GM23338 (cell line): ENCODE data around the gene MTCL1. TPM values are rescaled to one million over a fixed set of nuclear protein-coding genes. Genes with fewer than 3 reads are reported as not detected.

Experiments
- ATAC-seq: fragments of 200-7000 bp; cut with Tn5 transposase; 3 replicates; pipeline ENCODE4 v1.9.1; 2020
- DNase-seq: peaks from one replicate; pipeline ENCODE4 v3.0.0-alpha.2; 2015; ENCODE audit warnings: low spot score
- H2AFZ ChIP-seq: fragments of 200-600 bp; sonication (generic); 2 replicates; pipeline ENCODE4 v1.8.0; 2016; ENCODE audit warnings: antibody characterized with exemption, mild to moderate bottlenecking, moderate library complexity
- H3F3A ChIP-seq: fragments of 200-600 bp; sonication (generic); replicated peaks from 2 replicates; pipeline ENCODE4 v1.8.0; 2017; ENCODE audit warnings: antibody characterized with exemption, mixed run types, low read depth
- H3K27ac ChIP-seq: fragments of 200-600 bp; sonication (generic); 2 replicates; pipeline ENCODE4 v1.6.1; 2016; ENCODE audit warnings: low read depth
- H3K27me3 ChIP-seq: fragments of 200-600 bp; sonication (generic); 2 replicates; pipeline ENCODE4 v1.8.0; 2016; ENCODE audit warnings: mild to moderate bottlenecking, mixed run types, moderate library complexity; ENCODE audit not compliant: insufficient read depth
- H3K36me3 ChIP-seq: fragments of 200-600 bp; sonication (generic); 2 replicates; pipeline ENCODE4 v1.8.0; 2016; ENCODE audit warnings: mild to moderate bottlenecking; ENCODE audit not compliant: insufficient read depth
- H3K4me1 ChIP-seq: fragments of 200-600 bp; sonication (generic); 2 replicates; pipeline ENCODE4 v1.8.0; 2016; ENCODE audit warnings: mild to moderate bottlenecking, moderate library complexity; ENCODE audit not compliant: insufficient read depth
- H3K4me2 ChIP-seq: fragments of 200-600 bp; sonication (generic); 2 replicates; pipeline ENCODE4 v1.7.1; 2017; ENCODE audit warnings: mixed run types
- H3K4me3 ChIP-seq: fragments of 200-600 bp; sonication (generic); 2 replicates; pipeline ENCODE4 v1.6.1; 2016; ENCODE audit warnings: mixed run types
- H3K79me2 ChIP-seq: fragments of 200-600 bp; sonication (generic); replicated peaks from 2 replicates; pipeline ENCODE4 v1.8.0; 2017; ENCODE audit warnings: mild to moderate bottlenecking; ENCODE audit not compliant: insufficient read depth
- H3K9me2 ChIP-seq: fragments of 200-600 bp; sonication (generic); 2 replicates; pipeline ENCODE4 v1.8.0; 2017; ENCODE audit not compliant: insufficient read depth
- H4K20me1 ChIP-seq: fragments of 200-600 bp; sonication (generic); replicated peaks from 2 replicates; pipeline ENCODE4 v1.8.0; 2017; ENCODE audit warnings: mild to moderate bottlenecking; ENCODE audit not compliant: insufficient read depth
- H3K27ac Mint-ChIP-seq: 2 replicates; pipeline ENCODE4 v1.8.0; 2020; ENCODE audit warnings: inconsistent platforms, mild to moderate bottlenecking, moderate library complexity, mixed read lengths
- H3K27me3 Mint-ChIP-seq: 3 replicates; pipeline ENCODE4 v1.8.0; 2022; ENCODE audit warnings: low read depth, mild to moderate bottlenecking, moderate library complexity, mixed read lengths, inconsistent platforms; ENCODE audit not compliant: insufficient read depth, poor library complexity
- H3K36me3 Mint-ChIP-seq: 3 replicates; pipeline ENCODE4 v1.8.0; 2021; ENCODE audit warnings: low read depth, mild to moderate bottlenecking, inconsistent platforms, moderate library complexity, mixed read lengths
- H3K4me1 Mint-ChIP-seq: 3 replicates; pipeline ENCODE4 v1.8.0; 2020; ENCODE audit warnings: mild to moderate bottlenecking, inconsistent platforms, mixed read lengths
- H3K4me3 Mint-ChIP-seq: 3 replicates; pipeline ENCODE4 v1.8.0; 2021; ENCODE audit warnings: moderate library complexity, mild to moderate bottlenecking, inconsistent platforms, mixed read lengths
- H3K9me3 Mint-ChIP-seq: 3 replicates; pipeline ENCODE4 v1.8.0; 2020; ENCODE audit warnings: moderate library complexity, mild to moderate bottlenecking, inconsistent platforms, mixed read lengths
- CREB1 ChIP-seq: fragments of 250-450 bp; sonication (Bioruptor Pico); IDR thresholded peaks from 2 replicates; pipeline ENCODE4 v1.5.0; 2020; ENCODE audit warnings: low read depth, mild to moderate bottlenecking, moderate library complexity
- EZH2 ChIP-seq: fragments of 200-600 bp; sonication (generic); IDR thresholded peaks from one replicate; pipeline ENCODE4 v1.8.0; 2017; ENCODE audit warnings: antibody characterized with exemption, mild to moderate bottlenecking, low read depth; ENCODE audit not compliant: unreplicated experiment
- EZH2phosphoT487 ChIP-seq: fragments of 200-600 bp; sonication (generic); IDR thresholded peaks from one replicate; pipeline ENCODE4 v1.8.1; 2018; ENCODE audit warnings: antibody characterized with exemption; ENCODE audit not compliant: unreplicated experiment
- JUNB ChIP-seq: IDR thresholded peaks from one replicate; pipeline ENCODE4 v1.6.1; 2016; ENCODE audit warnings: antibody characterized with exemption; ENCODE audit not compliant: unreplicated experiment
- NANOG ChIP-seq: IDR thresholded peaks from 2 replicates; pipeline ENCODE4 v1.6.1; 2016; ENCODE audit warnings: antibody characterized with exemption, borderline replicate concordance
- POLR2AphosphoS5 ChIP-seq: IDR thresholded peaks from 2 replicates; pipeline ENCODE4 v1.6.1; 2016; ENCODE audit warnings: antibody characterized with exemption, low read depth
- STAT1 ChIP-seq: IDR thresholded peaks from one replicate; pipeline ENCODE4 v1.6.1; 2016; ENCODE audit warnings: antibody characterized with exemption; ENCODE audit not compliant: unreplicated experiment
- ZNF114 ChIP-seq: fragments of 250-450 bp; sonication (Bioruptor Pico); IDR thresholded peaks from 2 replicates; pipeline ENCODE4 v1.5.0; 2020; ENCODE audit warnings: mild to moderate bottlenecking, moderate library complexity
- ZNF331 ChIP-seq: fragments of 250-450 bp; sonication (Bioruptor Pico); IDR thresholded peaks from 2 replicates; pipeline ENCODE4 v1.5.0; 2020; ENCODE audit warnings: low read depth, mild to moderate bottlenecking, moderate library complexity
- polyA plus RNA-seq: library from polyadenylated mRNA; unstranded; fragments of >200 nt; fragmentation: Nextera tagmentation; extraction: Ambion mirVana; gene quantifications from 2 replicates; pipeline ENCODE4 v1.2.1, GENCODE V29; 2016
- total RNA-seq: library from RNA; depleted of rRNA; stranded (reverse); fragments of >200 nt; shearing (Covaris generic); gene quantifications from 2 replicates; pipeline ENCODE4 v1.2.3, GENCODE V29; 2014
- TF ChIP-seq, protein P1 (sequence below): IDR thresholded peaks from 2 replicates; pipeline ENCODE4 v1.6.1; 2016; ENCODE audit warnings: antibody characterized with exemption
- TF ChIP-seq, protein P2 (sequence below): IDR thresholded peaks from one replicate; pipeline ENCODE4 v1.6.1; 2018; ENCODE audit warnings: antibody characterized with exemption; ENCODE audit not compliant: unreplicated experiment
- TF ChIP-seq, protein P3 (sequence below): fragments of 250-450 bp; sonication (Bioruptor Pico); IDR thresholded peaks from 2 replicates; pipeline ENCODE4 v1.5.0; 2020; ENCODE audit warnings: mild to moderate bottlenecking, moderate library complexity

Gene MTCL1
- total and polyA plus RNA-seq, 2 experiments from 2014 or later: 14.4 to 45.0 TPM

DNA sequence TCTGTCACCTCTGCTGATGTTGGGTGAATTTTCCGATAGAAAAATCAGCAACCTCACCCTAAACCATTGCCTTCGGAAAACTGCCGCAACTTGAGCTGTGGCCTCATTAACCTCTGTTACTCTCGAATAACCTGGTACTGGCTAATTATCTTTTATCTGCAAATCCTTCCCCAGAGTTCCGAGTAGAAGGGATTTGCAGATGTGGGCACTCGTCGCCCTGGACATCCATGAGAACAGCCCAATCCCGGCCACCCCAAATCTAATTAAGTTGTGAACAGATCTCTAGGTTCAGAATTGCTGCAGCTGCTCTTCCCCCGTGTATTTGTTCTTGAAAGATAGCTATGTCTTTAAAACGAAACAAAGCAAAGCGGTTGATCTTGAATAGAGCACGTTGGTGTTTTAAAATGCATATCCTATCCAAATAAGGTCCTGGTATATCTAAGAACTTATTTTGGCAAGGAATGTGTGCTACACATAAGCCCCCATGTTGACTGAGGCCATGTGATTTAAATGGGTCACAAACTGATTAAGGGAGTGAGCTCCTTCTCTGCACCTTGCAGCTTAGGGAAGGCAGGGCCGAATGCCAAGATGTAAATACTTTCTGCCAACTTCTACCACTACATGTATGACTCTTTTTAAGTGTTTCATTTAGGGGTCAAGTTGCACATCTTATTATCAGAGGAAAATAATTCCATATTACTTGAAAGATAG is 88.2 kb downstream of the MTCL1 start:
- peak overlapping the region; percentile 69 for H3K27ac Mint-ChIP-seq

More for the DNA sequence above, 88.2 kb downstream of the MTCL1 start:
- no peaks in the 10 kb centered on the region for H3K27me3 ChIP-seq
- peak overlapping the region; percentile 57; the same call in 1 of the 2 replicates for H3K4me2 ChIP-seq
- no peak for TF ChIP-seq ZNF114 (CRISPR knock-in tag)
- TF ChIP-seq, protein P1, sequence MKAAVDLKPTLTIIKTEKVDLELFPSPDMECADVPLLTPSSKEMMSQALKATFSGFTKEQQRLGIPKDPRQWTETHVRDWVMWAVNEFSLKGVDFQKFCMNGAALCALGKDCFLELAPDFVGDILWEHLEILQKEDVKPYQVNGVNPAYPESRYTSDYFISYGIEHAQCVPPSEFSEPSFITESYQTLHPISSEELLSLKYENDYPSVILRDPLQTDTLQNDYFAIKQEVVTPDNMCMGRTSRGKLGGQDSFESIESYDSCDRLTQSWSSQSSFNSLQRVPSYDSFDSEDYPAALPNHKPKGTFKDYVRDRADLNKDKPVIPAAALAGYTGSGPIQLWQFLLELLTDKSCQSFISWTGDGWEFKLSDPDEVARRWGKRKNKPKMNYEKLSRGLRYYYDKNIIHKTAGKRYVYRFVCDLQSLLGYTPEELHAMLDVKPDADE: no peak
- TF ChIP-seq NANOG: no peak
- TF ChIP-seq, protein P2, sequence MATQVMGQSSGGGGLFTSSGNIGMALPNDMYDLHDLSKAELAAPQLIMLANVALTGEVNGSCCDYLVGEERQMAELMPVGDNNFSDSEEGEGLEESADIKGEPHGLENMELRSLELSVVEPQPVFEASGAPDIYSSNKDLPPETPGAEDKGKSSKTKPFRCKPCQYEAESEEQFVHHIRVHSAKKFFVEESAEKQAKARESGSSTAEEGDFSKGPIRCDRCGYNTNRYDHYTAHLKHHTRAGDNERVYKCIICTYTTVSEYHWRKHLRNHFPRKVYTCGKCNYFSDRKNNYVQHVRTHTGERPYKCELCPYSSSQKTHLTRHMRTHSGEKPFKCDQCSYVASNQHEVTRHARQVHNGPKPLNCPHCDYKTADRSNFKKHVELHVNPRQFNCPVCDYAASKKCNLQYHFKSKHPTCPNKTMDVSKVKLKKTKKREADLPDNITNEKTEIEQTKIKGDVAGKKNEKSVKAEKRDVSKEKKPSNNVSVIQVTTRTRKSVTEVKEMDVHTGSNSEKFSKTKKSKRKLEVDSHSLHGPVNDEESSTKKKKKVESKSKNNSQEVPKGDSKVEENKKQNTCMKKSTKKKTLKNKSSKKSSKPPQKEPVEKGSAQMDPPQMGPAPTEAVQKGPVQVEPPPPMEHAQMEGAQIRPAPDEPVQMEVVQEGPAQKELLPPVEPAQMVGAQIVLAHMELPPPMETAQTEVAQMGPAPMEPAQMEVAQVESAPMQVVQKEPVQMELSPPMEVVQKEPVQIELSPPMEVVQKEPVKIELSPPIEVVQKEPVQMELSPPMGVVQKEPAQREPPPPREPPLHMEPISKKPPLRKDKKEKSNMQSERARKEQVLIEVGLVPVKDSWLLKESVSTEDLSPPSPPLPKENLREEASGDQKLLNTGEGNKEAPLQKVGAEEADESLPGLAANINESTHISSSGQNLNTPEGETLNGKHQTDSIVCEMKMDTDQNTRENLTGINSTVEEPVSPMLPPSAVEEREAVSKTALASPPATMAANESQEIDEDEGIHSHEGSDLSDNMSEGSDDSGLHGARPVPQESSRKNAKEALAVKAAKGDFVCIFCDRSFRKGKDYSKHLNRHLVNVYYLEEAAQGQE: no peak
- TF ChIP-seq CREB1 (CRISPR knock-in tag): no peak
- no peak for TF ChIP-seq ZNF331 (CRISPR knock-in tag)
- TF ChIP-seq EZH2: no peak
- no peak for TF ChIP-seq EZH2phosphoT487
- TF ChIP-seq, protein P3, sequence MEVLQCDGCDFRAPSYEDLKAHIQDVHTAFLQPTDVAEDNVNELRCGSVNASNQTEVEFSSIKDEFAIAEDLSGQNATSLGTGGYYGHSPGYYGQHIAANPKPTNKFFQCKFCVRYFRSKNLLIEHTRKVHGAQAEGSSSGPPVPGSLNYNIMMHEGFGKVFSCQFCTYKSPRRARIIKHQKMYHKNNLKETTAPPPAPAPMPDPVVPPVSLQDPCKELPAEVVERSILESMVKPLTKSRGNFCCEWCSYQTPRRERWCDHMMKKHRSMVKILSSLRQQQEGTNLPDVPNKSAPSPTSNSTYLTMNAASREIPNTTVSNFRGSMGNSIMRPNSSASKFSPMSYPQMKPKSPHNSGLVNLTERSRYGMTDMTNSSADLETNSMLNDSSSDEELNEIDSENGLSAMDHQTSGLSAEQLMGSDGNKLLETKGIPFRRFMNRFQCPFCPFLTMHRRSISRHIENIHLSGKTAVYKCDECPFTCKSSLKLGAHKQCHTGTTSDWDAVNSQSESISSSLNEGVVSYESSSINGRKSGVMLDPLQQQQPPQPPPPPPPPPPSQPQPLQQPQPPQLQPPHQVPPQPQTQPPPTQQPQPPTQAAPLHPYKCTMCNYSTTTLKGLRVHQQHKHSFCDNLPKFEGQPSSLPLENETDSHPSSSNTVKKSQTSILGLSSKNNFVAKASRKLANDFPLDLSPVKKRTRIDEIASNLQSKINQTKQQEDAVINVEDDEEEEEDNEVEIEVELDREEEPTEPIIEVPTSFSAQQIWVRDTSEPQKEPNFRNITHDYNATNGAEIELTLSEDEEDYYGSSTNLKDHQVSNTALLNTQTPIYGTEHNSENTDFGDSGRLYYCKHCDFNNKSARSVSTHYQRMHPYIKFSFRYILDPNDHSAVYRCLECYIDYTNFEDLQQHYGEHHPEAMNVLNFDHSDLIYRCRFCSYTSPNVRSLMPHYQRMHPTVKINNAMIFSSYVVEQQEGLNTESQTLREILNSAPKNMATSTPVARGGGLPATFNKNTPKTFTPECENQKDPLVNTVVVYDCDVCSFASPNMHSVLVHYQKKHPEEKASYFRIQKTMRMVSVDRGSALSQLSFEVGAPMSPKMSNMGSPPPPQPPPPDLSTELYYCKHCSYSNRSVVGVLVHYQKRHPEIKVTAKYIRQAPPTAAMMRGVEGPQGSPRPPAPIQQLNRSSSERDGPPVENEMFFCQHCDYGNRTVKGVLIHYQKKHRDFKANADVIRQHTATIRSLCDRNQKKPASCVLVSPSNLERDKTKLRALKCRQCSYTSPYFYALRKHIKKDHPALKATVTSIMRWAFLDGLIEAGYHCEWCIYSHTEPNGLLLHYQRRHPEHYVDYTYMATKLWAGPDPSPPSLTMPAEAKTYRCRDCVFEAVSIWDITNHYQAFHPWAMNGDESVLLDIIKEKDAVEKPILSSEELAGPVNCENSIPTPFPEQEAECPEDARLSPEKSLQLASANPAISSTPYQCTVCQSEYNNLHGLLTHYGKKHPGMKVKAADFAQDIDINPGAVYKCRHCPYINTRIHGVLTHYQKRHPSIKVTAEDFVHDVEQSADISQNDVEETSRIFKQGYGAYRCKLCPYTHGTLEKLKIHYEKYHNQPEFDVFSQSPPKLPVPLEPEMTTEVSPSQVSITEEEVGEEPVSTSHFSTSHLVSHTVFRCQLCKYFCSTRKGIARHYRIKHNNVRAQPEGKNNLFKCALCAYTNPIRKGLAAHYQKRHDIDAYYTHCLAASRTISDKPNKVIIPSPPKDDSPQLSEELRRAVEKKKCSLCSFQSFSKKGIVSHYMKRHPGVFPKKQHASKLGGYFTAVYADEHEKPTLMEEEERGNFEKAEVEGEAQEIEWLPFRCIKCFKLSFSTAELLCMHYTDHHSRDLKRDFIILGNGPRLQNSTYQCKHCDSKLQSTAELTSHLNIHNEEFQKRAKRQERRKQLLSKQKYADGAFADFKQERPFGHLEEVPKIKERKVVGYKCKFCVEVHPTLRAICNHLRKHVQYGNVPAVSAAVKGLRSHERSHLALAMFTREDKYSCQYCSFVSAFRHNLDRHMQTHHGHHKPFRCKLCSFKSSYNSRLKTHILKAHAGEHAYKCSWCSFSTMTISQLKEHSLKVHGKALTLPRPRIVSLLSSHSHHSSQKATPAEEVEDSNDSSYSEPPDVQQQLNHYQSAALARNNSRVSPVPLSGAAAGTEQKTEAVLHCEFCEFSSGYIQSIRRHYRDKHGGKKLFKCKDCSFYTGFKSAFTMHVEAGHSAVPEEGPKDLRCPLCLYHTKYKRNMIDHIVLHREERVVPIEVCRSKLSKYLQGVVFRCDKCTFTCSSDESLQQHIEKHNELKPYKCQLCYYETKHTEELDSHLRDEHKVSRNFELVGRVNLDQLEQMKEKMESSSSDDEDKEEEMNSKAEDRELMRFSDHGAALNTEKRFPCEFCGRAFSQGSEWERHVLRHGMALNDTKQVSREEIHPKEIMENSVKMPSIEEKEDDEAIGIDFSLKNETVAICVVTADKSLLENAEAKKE (CRISPR knock-in tag): no peak
- TF ChIP-seq STAT1: no peak
- TF ChIP-seq JUNB: no peak
- no peak for TF ChIP-seq POLR2AphosphoS5
- Mint-ChIP-seq H3K9me3 (no peaks in the 10 kb centered on the region), H3K36me3 (peaks cover 14% of the 10 kb centered on the region; the same call in 1 of the 3 replicates), H3K27me3 (peaks cover 9% of the 10 kb centered on the region), H3K4me3 (no peak overlapping the region), H3K4me1 (peaks cover 67% of the 10 kb centered on the region)
- H3F3A ChIP-seq: no peaks in the 10 kb centered on the region
- peaks cover 63% of the 10 kb centered on the region for H3K4me1 ChIP-seq
- H3K4me3 ChIP-seq: no peak overlapping the region
- peak overlapping the region; percentile 29; the same call in 1 of the 2 replicates for H3K27ac ChIP-seq
- H3K79me2 ChIP-seq: no peaks in the 10 kb centered on the region
- no peak for DNase-seq
- H3K9me2 ChIP-seq: no peaks in the 10 kb centered on the region
- peaks cover 5% of the 10 kb centered on the region; the same call in 1 of the 2 replicates for H3K36me3 ChIP-seq
- no peaks in the 10 kb centered on the region for H4K20me1 ChIP-seq
- H2AFZ ChIP-seq: no peak overlapping the region
- no peak for ATAC-seq
